CD4-positive, alpha-beta T cell treated with Interleukin-12 subunit alpha and Interleukin-12 subunit beta, for 1 hour (primary cell): ENCODE data around the gene SYNGR3.

ENCODE experiments used
- DNase-seq: peaks from one replicate; pipeline ENCODE4 v3.0.0-alpha.2; 2020

The SYNGR3 gene

GRCh38 chr16:1997494-1998359 is 8.0 kb downstream of the SYNGR3 start:
- DNase-seq, result no peak

GRCh38 chr16:1998360-1998835 is 8.6 kb downstream of the SYNGR3 start:
- no peak for DNase-seq

- DNase-seq, result no peak
Measured at GRCh38 chr16:1998852-1999801, 9.4 kb downstream of the SYNGR3 start.

- no peak for DNase-seq
Measured at GRCh38 chr16:1999866-2000514, 10.2 kb downstream of the SYNGR3 start.

- DNase-seq, result no peak
Measured at GRCh38 chr16:2001035-2001434, 11.3 kb downstream of the SYNGR3 start.

GRCh38 chr16:2001456-2002355 is 11.9 kb downstream of the SYNGR3 start:
- DNase-seq, result no peak

- no peak for DNase-seq
Measured at GRCh38 chr16:2002406-2003230, 12.8 kb downstream of the SYNGR3 start.

GRCh38 chr16:2003231-2003826 is 13.6 kb downstream of the SYNGR3 start:
- DNase-seq, result no peak

GRCh38 chr16:2003827-2004641 is 14.3 kb downstream of the SYNGR3 start:
- peak; percentile 88 for DNase-seq

GRCh38 chr16:2004795-2005517 is 15.2 kb downstream of the SYNGR3 start:
- DNase-seq, result no peak

GRCh38 chr16:2005646-2006045 is 15.9 kb downstream of the SYNGR3 start:
- no peak for DNase-seq

- DNase-seq, result no peak
Measured at GRCh38 chr16:2006317-2006716, 16.5 kb downstream of the SYNGR3 start.

GRCh38 chr16:2007081-2007836 is 17.5 kb downstream of the SYNGR3 start:
- DNase-seq, result no peak

- peak; percentile 33 for DNase-seq
Measured at GRCh38 chr16:2008009-2008526, 18.3 kb downstream of the SYNGR3 start.

GRCh38 chr16:2008631-2009163 is 18.9 kb downstream of the SYNGR3 start:
- DNase-seq, result no peak

- DNase-seq, result no peak
Measured at GRCh38 chr16:2009164-2009711, 19.5 kb downstream of the SYNGR3 start.

- DNase-seq, result peak; percentile 84
Measured at GRCh38 chr16:2009791-2010510, 20.2 kb downstream of the SYNGR3 start, which contains the start of gene ZNF598. Gene ZNF598, minus strand, starts transcription at chr16:2009821.
